ENCODE results near the gene GOLGA7B. TPM values are rescaled to one million over a fixed set of nuclear protein-coding genes. Genes with fewer than 3 reads are reported as not detected.

The GOLGA7B gene
- total RNA-seq, 2 donors from 2014 or later, result 0.42 to 0.46 TPM

GRCh38 chr10:97887399-97887798, 37.8 kb downstream of the GOLGA7B start:
- no peak for ATAC-seq
- DNase-seq, result no peak
- intact Hi-C loops (cut with DNase I, micrococcal nuclease), result no loop called here

- ATAC-seq (no peak), DNase-seq (no peak)
- intact Hi-C loops (cut with DNase I, micrococcal nuclease), result no loop called here
Measured at GRCh38 chr10:97888134-97888533, 38.5 kb downstream of the GOLGA7B start.

GRCh38 chr10:97888641-97889262, 39.1 kb downstream of the GOLGA7B start:
- ATAC-seq, result peak; percentile 66

GRCh38 chr10:97889461-97890265, 40.0 kb downstream of the GOLGA7B start:
- ATAC-seq, result no peak
- DNase-seq, result no peak
- intact Hi-C loops (cut with DNase I, micrococcal nuclease), result no loop called here

More at GRCh38 chr10:97888641-97889262, 39.1 kb downstream of the GOLGA7B start:
- intact Hi-C loops (cut with DNase I, micrococcal nuclease), result no loop called here
- peak; percentile 18 to 35 for DNase-seq

GRCh38 chr10:97891497-97892167, 42.0 kb downstream of the GOLGA7B start:
- DNase-seq (no peak), ATAC-seq (no peak)
- intact Hi-C loops (cut with DNase I, micrococcal nuclease), result no loop called here

- ATAC-seq, result no peak
- intact Hi-C loops (cut with DNase I, micrococcal nuclease), result no loop called here
Measured at GRCh38 chr10:97892506-97892905, 42.9 kb downstream of the GOLGA7B start.

GRCh38 chr10:97892939-97893338, 43.3 kb downstream of the GOLGA7B start:
- ATAC-seq (no peak), DNase-seq (no peak)
- intact Hi-C loops (cut with DNase I, micrococcal nuclease), result no loop called here

More at GRCh38 chr10:97892506-97892905, 42.9 kb downstream of the GOLGA7B start:
- no peak for DNase-seq

- intact Hi-C loops (cut with DNase I, micrococcal nuclease), result no loop called here
- no peak for DNase-seq
- ATAC-seq, result no peak
Measured at GRCh38 chr10:97894092-97894491, 44.4 kb downstream of the GOLGA7B start.

- ATAC-seq (no peak), DNase-seq (no peak)
- intact Hi-C loops (cut with DNase I, micrococcal nuclease), result no loop called here
Measured at GRCh38 chr10:97895084-97895483, 45.4 kb downstream of the GOLGA7B start.

GRCh38 chr10:97895915-97896314, 46.3 kb downstream of the GOLGA7B start:
- intact Hi-C loops (cut with DNase I, micrococcal nuclease), result no loop called here
- DNase-seq (no peak), ATAC-seq (no peak)

GRCh38 chr10:97896756-97897358, 47.2 kb downstream of the GOLGA7B start:
- ATAC-seq (peak; percentile 30), DNase-seq (no peak)
- intact Hi-C loops (cut with DNase I, micrococcal nuclease), result no loop called here

- intact Hi-C loops (cut with DNase I, micrococcal nuclease), result no loop called here
- DNase-seq, result no peak
- ATAC-seq, result peak; percentile 52
Measured at GRCh38 chr10:97898429-97898828, 48.8 kb downstream of the GOLGA7B start.

GRCh38 chr10:97901381-97901780, 51.7 kb downstream of the GOLGA7B start:
- intact Hi-C loops (cut with DNase I, micrococcal nuclease), result no loop called here
- ATAC-seq, result no peak
- no peak for DNase-seq

- intact Hi-C loops (cut with DNase I, micrococcal nuclease), result no loop called here
- no peak for ATAC-seq
- DNase-seq, result no peak
Measured at GRCh38 chr10:97903128-97904017, 53.7 kb downstream of the GOLGA7B start.

- intact Hi-C loops (cut with DNase I, micrococcal nuclease), result no loop called here
- DNase-seq (no peak), ATAC-seq (no peak)
Measured at GRCh38 chr10:97904018-97904381, 54.4 kb downstream of the GOLGA7B start.

GRCh38 chr10:97904576-97904975, 54.9 kb downstream of the GOLGA7B start:
- intact Hi-C loops (cut with DNase I, micrococcal nuclease), result no loop called here
- DNase-seq, result no peak
- ATAC-seq, result no peak

GRCh38 chr10:97905276-97905675, 55.6 kb downstream of the GOLGA7B start:
- no peak for ATAC-seq
- intact Hi-C loops (cut with DNase I, micrococcal nuclease), result no loop called here
- DNase-seq, result no peak

GRCh38 chr10:97907211-97907610, 57.6 kb downstream of the GOLGA7B start:
- DNase-seq (no peak), ATAC-seq (no peak)
- intact Hi-C loops (cut with DNase I, micrococcal nuclease), result no loop called here

- ATAC-seq, result no peak
- DNase-seq, result no peak
Measured at GRCh38 chr10:97907830-97908229, 58.2 kb downstream of the GOLGA7B start.

More at GRCh38 chr10:97907830-97908229, 58.2 kb downstream of the GOLGA7B start:
- intact Hi-C loops (cut with DNase I, micrococcal nuclease), result no loop called here
